Neural cell (in vitro differentiated cells): ENCODE measurements around the gene FRMD4A.

ENCODE experiments used
- CTCF ChIP-seq: fragments of 450-650 bp; IDR thresholded peaks from 2 replicates; pipeline ENCODE4 v1.5.1; 2014; ENCODE audit warnings: antibody characterized with exemption, mild to moderate bottlenecking, moderate library complexity; ENCODE audit not compliant: poor library complexity, severe bottlenecking
- MXI1 ChIP-seq: fragments of 450-650 bp; conservative IDR thresholded peaks from 2 replicates; pipeline ENCODE4 v1.6.1; 2014; ENCODE audit warnings: antibody characterized with exemption, mild to moderate bottlenecking; ENCODE audit not compliant: poor library complexity, severe bottlenecking

GRCh38 chr10:14353291-14353913, 22.7 kb upstream of the FRMD4A start:
- TF ChIP-seq CTCF (no peak), MXI1 (no peak)
